H9 (cell line): Measurements from ENCODE around the gene PSMA4. TPM values are rescaled to one million over a fixed set of nuclear protein-coding genes. Genes with fewer than 3 reads are reported as not detected.
"Not testable (repeated sequence)": the region's sequence is repeated elsewhere in the genome, so short reads cannot be mapped to it uniquely, and the experiment has no call there.

ENCODE experiments used
- DNase-seq: peaks from one replicate; pipeline ENCODE4 v3.0.0-alpha.2; 2017
- H2AFZ ChIP-seq: one replicate; pipeline ENCODE4 v1.6.1; 2013; ENCODE audit warnings: mild to moderate bottlenecking, low read length, control low read depth, moderate library complexity
- H2AK5ac ChIP-seq: 2 replicates; pipeline ENCODE4 v1.6.1; 2013; ENCODE audit warnings: low read length, control low read depth, mixed read lengths; ENCODE audit not compliant: insufficient read length
- H2BK120ac ChIP-seq: one replicate; pipeline ENCODE4 v1.6.1; 2013; ENCODE audit warnings: low read depth, mild to moderate bottlenecking, low read length, control low read depth, inconsistent platforms; ENCODE audit not compliant: poor library complexity, severe bottlenecking
- H2BK12ac ChIP-seq: 2 replicates; pipeline ENCODE4 v1.6.1; 2013; ENCODE audit warnings: low read length, control low read depth, mixed read lengths, low read depth; ENCODE audit not compliant: insufficient read length
- H2BK15ac ChIP-seq: 2 replicates; pipeline ENCODE4 v1.6.1; 2013; ENCODE audit warnings: low read depth, low read length, control low read depth
- H2BK20ac ChIP-seq: one replicate; pipeline ENCODE4 v1.6.1; 2013; ENCODE audit warnings: low read depth, mild to moderate bottlenecking, low read length, control low read depth, inconsistent platforms; ENCODE audit not compliant: poor library complexity, severe bottlenecking
- H2BK5ac ChIP-seq: 2 replicates; pipeline ENCODE4 v1.6.1; 2013; ENCODE audit warnings: low read length, control low read depth, mixed read lengths; ENCODE audit not compliant: insufficient read length
- H3K14ac ChIP-seq: 2 replicates; pipeline ENCODE4 v1.6.1; 2013; ENCODE audit warnings: low read length, control low read depth; ENCODE audit not compliant: insufficient read depth
- H3K18ac ChIP-seq: 2 replicates; pipeline ENCODE4 v1.6.1; 2013; ENCODE audit warnings: low read depth, mild to moderate bottlenecking, mixed read lengths, low read length, control low read depth; ENCODE audit not compliant: insufficient read length
- H3K23ac ChIP-seq: 2 replicates; pipeline ENCODE4 v1.6.1; 2013; ENCODE audit warnings: low read length, control low read depth, mixed read lengths, low read depth; ENCODE audit not compliant: insufficient read length
- H3K23me2 ChIP-seq: 2 replicates; pipeline ENCODE4 v1.6.1; 2013; ENCODE audit warnings: low read depth, mild to moderate bottlenecking, mixed read lengths, low read length, control low read depth; ENCODE audit not compliant: insufficient read length, poor library complexity, severe bottlenecking
- H3K27ac ChIP-seq: 2 replicates; pipeline ENCODE4 v1.5.1; 2013; ENCODE audit warnings: low read length, control low read depth, mixed read lengths, low read depth; ENCODE audit not compliant: insufficient read length
- H3K27me3 ChIP-seq: 2 replicates; pipeline ENCODE4 v1.6.1; 2013; ENCODE audit warnings: low read length, control low read depth, inconsistent platforms; ENCODE audit not compliant: insufficient read depth
- H3K4ac ChIP-seq: 2 replicates; pipeline ENCODE4 v1.6.1; 2013; ENCODE audit warnings: low read depth, mild to moderate bottlenecking, control low read depth, inconsistent platforms, low read length, moderate library complexity
- H3K4me1 ChIP-seq: 2 replicates; pipeline ENCODE4 v1.6.1; 2013; ENCODE audit warnings: low read length, control low read depth, inconsistent platforms; ENCODE audit not compliant: insufficient read depth
- H3K4me2 ChIP-seq: 2 replicates; pipeline ENCODE4 v1.6.1; 2013; ENCODE audit warnings: low read length, control low read depth, mixed read lengths; ENCODE audit not compliant: insufficient read length, insufficient read depth
- H3K56ac ChIP-seq: 2 replicates; pipeline ENCODE4 v1.6.1; 2013; ENCODE audit warnings: low read depth, mild to moderate bottlenecking, mixed read lengths, low read length, control low read depth; ENCODE audit not compliant: insufficient read length
- H3K79me1 ChIP-seq: 2 replicates; pipeline ENCODE4 v1.6.1; 2013; ENCODE audit warnings: low read depth, mild to moderate bottlenecking, moderate library complexity, low read length, control low read depth, inconsistent platforms; ENCODE audit not compliant: insufficient read depth, poor library complexity, severe bottlenecking
- H3K79me2 ChIP-seq: 2 replicates; pipeline ENCODE4 v1.6.1; 2013; ENCODE audit warnings: low read length, control low read depth, inconsistent platforms; ENCODE audit not compliant: insufficient read depth
- H3K9ac ChIP-seq: 2 replicates; pipeline ENCODE4 v1.6.1; 2013; ENCODE audit warnings: low read length, control low read depth, mixed read lengths; ENCODE audit not compliant: insufficient read length; ENCODE audit errors: extremely low read depth
- H3K9me3 ChIP-seq: one replicate; pipeline ENCODE4 v1.6.1; 2013; ENCODE audit warnings: low read depth, low read length, inconsistent platforms; ENCODE audit not compliant: control insufficient read depth
- H3T11ph ChIP-seq: one replicate; pipeline ENCODE4 v1.6.1; 2013; ENCODE audit warnings: mild to moderate bottlenecking, low read length, control low read depth, inconsistent platforms
- H4K20me1 ChIP-seq: one replicate; pipeline ENCODE4 v1.6.1; 2013; ENCODE audit not compliant: control insufficient read depth, insufficient read length, insufficient read depth
- H4K5ac ChIP-seq: 2 replicates; pipeline ENCODE4 v1.6.1; 2013; ENCODE audit warnings: low read depth, mild to moderate bottlenecking, mixed read lengths, low read length, control low read depth; ENCODE audit not compliant: insufficient read length
- H4K8ac ChIP-seq: replicated peaks from 2 replicates; pipeline ENCODE4 v1.6.1; 2013; ENCODE audit warnings: low read length, control low read depth, mixed read lengths, low read depth; ENCODE audit not compliant: insufficient read length
- H4K91ac ChIP-seq: 2 replicates; pipeline ENCODE4 v1.6.1; 2013; ENCODE audit warnings: low read depth, mild to moderate bottlenecking, moderate library complexity, mixed read lengths, low read length, control low read depth; ENCODE audit not compliant: insufficient read length
- H3K27ac Mint-ChIP-seq, 3 experiments: 2 replicates in 2 of 3; 3 replicates in 1 of 3; pipeline ENCODE4 v1.8.0; 2020 to 2021; ENCODE audit warnings: mixed read lengths in 3 of 3, mild to moderate bottlenecking in 1 of 3, moderate library complexity in 1 of 3
- H3K27me3 Mint-ChIP-seq: 2 replicates; pipeline ENCODE4 v1.8.0; 2021; ENCODE audit warnings: low read depth, mild to moderate bottlenecking, moderate library complexity, mixed read lengths
- H3K36me3 Mint-ChIP-seq, 3 experiments: 2 replicates in 2 of 3; 3 replicates in 1 of 3; pipeline ENCODE4 v1.8.0; 2020 to 2021; ENCODE audit warnings: low read depth in 3 of 3, mixed read lengths in 3 of 3; ENCODE audit not compliant: insufficient read depth in 1 of 3
- H3K4me1 Mint-ChIP-seq, 2 experiments: 2 replicates each; pipeline ENCODE4 v1.8.0; 2020; ENCODE audit warnings: mixed read lengths in 2 of 2
- H3K4me3 Mint-ChIP-seq, 2 experiments: 2 replicates in 1 of 2; 3 replicates in 1 of 2; pipeline ENCODE4 v1.8.0; 2020 to 2021; ENCODE audit warnings: mild to moderate bottlenecking in 2 of 2, mixed read lengths in 2 of 2, moderate library complexity in 1 of 2
- H3K9me3 Mint-ChIP-seq, 2 experiments: 2 replicates in 1 of 2; 3 replicates in 1 of 2; pipeline ENCODE4 v1.8.0; 2020; ENCODE audit warnings: mild to moderate bottlenecking in 2 of 2, mixed read lengths in 2 of 2, moderate library complexity in 1 of 2
- WGBS: extraction: QIAGEN DNeasy Blood & Tissue Kit; methylation state at CpG from one replicate; pipeline ENCODE4 v1.1.7; 2013; ENCODE audit warnings: missing lambda C conversion rate, low lambda C conversion rate, mixed read lengths; ENCODE audit not compliant: insufficient read length; ENCODE audit errors: extremely low coverage; 5-methylcytosine and 5-hydroxymethylcytosine counted together
- total RNA-seq: library from RNA; stranded (reverse); gene quantifications from 2 replicates; pipeline ENCODE4 v1.2.1, GENCODE V29; 2021
- TF ChIP-seq, protein P1 (sequence below): fragments of 200-600 bp; sonication (generic); conservative IDR thresholded peaks from 3 replicates; pipeline ENCODE4 v1.8.0; 2021; ENCODE audit warnings: antibody characterized with exemption, mild to moderate bottlenecking

PSMA4 gene
- total RNA-seq, 1 experiment from 2014 or later = 333 TPM

DNA sequence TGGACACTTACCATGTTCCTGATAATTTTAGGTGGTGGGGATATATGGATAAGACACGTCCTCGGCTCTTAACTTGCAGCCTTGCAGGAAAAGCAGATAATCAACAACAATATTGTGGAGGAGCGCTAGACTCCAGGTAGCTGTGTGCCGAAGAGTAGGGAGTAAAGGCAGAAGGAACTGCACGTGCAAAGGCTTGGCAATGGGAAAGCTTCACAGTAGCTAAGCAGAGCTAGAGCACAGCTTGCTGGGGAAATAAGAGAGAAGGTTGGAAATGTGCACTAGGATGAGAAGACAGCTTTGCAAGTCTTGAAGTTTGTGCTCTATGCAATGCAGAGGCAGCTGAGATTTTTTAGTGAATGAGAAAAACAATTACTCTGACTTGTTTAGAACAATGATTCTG lies 12.4 kb downstream of the PSMA4 start:
- Histone ChIP-seq H4K5ac (no peak overlapping the region), H3K79me2 (no peaks in the 10 kb centered on the region), H2BK15ac (no peak overlapping the region), H2BK12ac (no peak overlapping the region), H2BK5ac (no peak overlapping the region), H3K23ac (no peak overlapping the region), H3K23me2 (no peaks in the 10 kb centered on the region), H3K9ac (no peak overlapping the region), H3K18ac (no peak overlapping the region), H3K4me1 (no peaks in the 10 kb centered on the region), H4K20me1 (no peaks in the 10 kb centered on the region), H2AFZ (no peak overlapping the region), H3K27ac (no peak overlapping the region), H3K79me1 (no peaks in the 10 kb centered on the region), H3K56ac (no peak overlapping the region), H4K8ac (no peak overlapping the region), H3K27me3 (no peaks in the 10 kb centered on the region), H3K14ac (no peak overlapping the region), H2BK120ac (no peak overlapping the region), H4K91ac (no peak overlapping the region), H3K9me3 (no peaks in the 10 kb centered on the region), H3T11ph (no peak overlapping the region), H3K4me2 (no peak overlapping the region), H2BK20ac (no peak overlapping the region), H3K4ac (no peak overlapping the region), H2AK5ac (no peak overlapping the region)
- TF ChIP-seq, protein P1, sequence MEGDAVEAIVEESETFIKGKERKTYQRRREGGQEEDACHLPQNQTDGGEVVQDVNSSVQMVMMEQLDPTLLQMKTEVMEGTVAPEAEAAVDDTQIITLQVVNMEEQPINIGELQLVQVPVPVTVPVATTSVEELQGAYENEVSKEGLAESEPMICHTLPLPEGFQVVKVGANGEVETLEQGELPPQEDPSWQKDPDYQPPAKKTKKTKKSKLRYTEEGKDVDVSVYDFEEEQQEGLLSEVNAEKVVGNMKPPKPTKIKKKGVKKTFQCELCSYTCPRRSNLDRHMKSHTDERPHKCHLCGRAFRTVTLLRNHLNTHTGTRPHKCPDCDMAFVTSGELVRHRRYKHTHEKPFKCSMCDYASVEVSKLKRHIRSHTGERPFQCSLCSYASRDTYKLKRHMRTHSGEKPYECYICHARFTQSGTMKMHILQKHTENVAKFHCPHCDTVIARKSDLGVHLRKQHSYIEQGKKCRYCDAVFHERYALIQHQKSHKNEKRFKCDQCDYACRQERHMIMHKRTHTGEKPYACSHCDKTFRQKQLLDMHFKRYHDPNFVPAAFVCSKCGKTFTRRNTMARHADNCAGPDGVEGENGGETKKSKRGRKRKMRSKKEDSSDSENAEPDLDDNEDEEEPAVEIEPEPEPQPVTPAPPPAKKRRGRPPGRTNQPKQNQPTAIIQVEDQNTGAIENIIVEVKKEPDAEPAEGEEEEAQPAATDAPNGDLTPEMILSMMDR = no peak
- no CpG with 5 or more reads among the region's 5 CpGs for WGBS
- H3K4me3 Mint-ChIP-seq = no peak overlapping the region
- no peaks in the 10 kb centered on the region for H3K27me3 Mint-ChIP-seq
- DNase-seq = no peak
- H3K4me1 Mint-ChIP-seq = no peaks in the 10 kb centered on the region
- H3K36me3 Mint-ChIP-seq = peaks cover 8 to 34% (median 14%) of the 10 kb centered on the region in 3 experiments; a peak in 5 of 7 replicates
- no peaks in the 10 kb centered on the region for H3K9me3 Mint-ChIP-seq
- no peak overlapping the region for H3K27ac Mint-ChIP-seq

DNA sequence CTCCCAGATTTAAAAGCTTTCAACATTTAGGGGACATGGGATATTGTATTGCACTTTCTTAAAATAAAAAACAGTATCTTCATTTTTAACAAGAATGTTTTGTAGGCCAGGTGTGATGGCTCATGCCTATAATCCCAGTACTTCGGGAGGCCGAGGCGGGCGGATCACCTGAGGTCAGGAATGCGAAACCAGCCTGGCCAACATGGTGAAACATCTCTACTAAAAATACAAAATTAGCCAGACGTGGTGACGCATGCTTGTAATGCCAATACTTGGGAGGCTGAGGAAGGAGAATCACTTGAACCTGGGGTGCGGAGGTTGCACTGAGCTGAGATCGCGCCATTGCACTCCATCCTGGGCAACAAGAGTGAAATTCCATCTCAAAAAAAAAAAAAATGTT lies 20.0 kb downstream of the PSMA4 start:
- H3K27me3 ChIP-seq, H3K79me1 ChIP-seq, H2AFZ ChIP-seq, H3K79me2 ChIP-seq, H3K27ac ChIP-seq, H3K4me3 Mint-ChIP-seq, H2AK5ac ChIP-seq, H2BK120ac ChIP-seq, H3K27ac Mint-ChIP-seq, H2BK5ac ChIP-seq, H3K14ac ChIP-seq, H2BK15ac ChIP-seq, H3K36me3 Mint-ChIP-seq, H3K9me3 Mint-ChIP-seq, DNase-seq, H4K91ac ChIP-seq, H3K4ac ChIP-seq, H3K18ac ChIP-seq, H3K4me2 ChIP-seq, H3K23ac ChIP-seq, H4K5ac ChIP-seq, H2BK20ac ChIP-seq, H2BK12ac ChIP-seq, H3K4me1 ChIP-seq, H3K27me3 Mint-ChIP-seq, H3K9me3 ChIP-seq, H3T11ph ChIP-seq, H3K9ac ChIP-seq, H4K8ac ChIP-seq, H4K20me1 ChIP-seq, H3K23me2 ChIP-seq, H3K56ac ChIP-seq: not testable (repeated sequence)
- no CpG with 5 or more reads among the region's 10 CpGs for WGBS
- H3K4me1 Mint-ChIP-seq = peaks cover 15 to 16% of the 10 kb centered on the region in 2 experiments
